ENCODE results near the gene ASCL5.

The ASCL5 gene

GRCh38 chr1:201096977-201097856, 29.8 kb downstream of the ASCL5 start:
- H3K9me3 Mint-ChIP-seq: no peaks in the 10 kb centered on the region
- no peak for ATAC-seq
- peaks cover 5% of the 10 kb centered on the region for H3K27me3 Mint-ChIP-seq
- no peaks in the 10 kb centered on the region for H3K36me3 Mint-ChIP-seq (ENCODE audit: low read depth)
- no peaks in the 10 kb centered on the region for H3K4me1 Mint-ChIP-seq
- DNase-seq: no peak
- no peak overlapping the region for H3K4me3 Mint-ChIP-seq
- H3K27ac Mint-ChIP-seq: no peak overlapping the region

- Mint-ChIP-seq H3K4me1 (no peaks in the 10 kb centered on the region), H3K27me3 (peaks cover 5% of the 10 kb centered on the region), H3K27ac (no peak overlapping the region), H3K36me3 (ENCODE audit: low read depth) (no peaks in the 10 kb centered on the region), H3K9me3 (no peaks in the 10 kb centered on the region), H3K4me3 (no peak overlapping the region)
- no peak for DNase-seq
- no peak for ATAC-seq
Observed at GRCh38 chr1:201096041-201096461, 30.9 kb downstream of the ASCL5 start.

- H3K27me3 Mint-ChIP-seq: peaks cover 5% of the 10 kb centered on the region
- no peak for ATAC-seq
- no peak overlapping the region for H3K4me3 Mint-ChIP-seq
- no peaks in the 10 kb centered on the region for H3K4me1 Mint-ChIP-seq
- no peak for DNase-seq
- no peaks in the 10 kb centered on the region for H3K36me3 Mint-ChIP-seq (ENCODE audit: low read depth)
- no peaks in the 10 kb centered on the region for H3K9me3 Mint-ChIP-seq
- H3K27ac Mint-ChIP-seq: no peak overlapping the region
Observed at GRCh38 chr1:201095581-201095980, 31.4 kb downstream of the ASCL5 start.

- Mint-ChIP-seq H3K27ac (no peak overlapping the region), H3K27me3 (peaks cover 5% of the 10 kb centered on the region), H3K36me3 (ENCODE audit: low read depth) (no peaks in the 10 kb centered on the region), H3K4me1 (no peaks in the 10 kb centered on the region), H3K9me3 (no peaks in the 10 kb centered on the region), H3K4me3 (no peak overlapping the region)
- ATAC-seq (no peak), DNase-seq (no peak)
Observed at GRCh38 chr1:201094832-201095231, 32.2 kb downstream of the ASCL5 start.

GRCh38 chr1:201093962-201094361, 33.0 kb downstream of the ASCL5 start:
- no peaks in the 10 kb centered on the region for H3K4me1 Mint-ChIP-seq
- no peak overlapping the region for H3K4me3 Mint-ChIP-seq
- H3K36me3 Mint-ChIP-seq (ENCODE audit: low read depth): no peaks in the 10 kb centered on the region
- DNase-seq (no peak), ATAC-seq (no peak)
- H3K27me3 Mint-ChIP-seq: peaks cover 7% of the 10 kb centered on the region
- no peak overlapping the region for H3K27ac Mint-ChIP-seq
- no peaks in the 10 kb centered on the region for H3K9me3 Mint-ChIP-seq

- Mint-ChIP-seq H3K27me3 (peaks cover 7% of the 10 kb centered on the region), H3K27ac (no peak overlapping the region), H3K36me3 (ENCODE audit: low read depth) (no peaks in the 10 kb centered on the region), H3K4me3 (no peak overlapping the region), H3K9me3 (no peaks in the 10 kb centered on the region), H3K4me1 (no peaks in the 10 kb centered on the region)
- no peak for ATAC-seq
- DNase-seq: no peak
Observed at GRCh38 chr1:201093561-201093960, 33.4 kb downstream of the ASCL5 start.

GRCh38 chr1:201092738-201093137, 34.2 kb downstream of the ASCL5 start:
- Mint-ChIP-seq H3K4me3 (no peak overlapping the region), H3K27ac (no peak overlapping the region), H3K9me3 (no peaks in the 10 kb centered on the region), H3K4me1 (no peaks in the 10 kb centered on the region), H3K27me3 (peaks cover 11% of the 10 kb centered on the region), H3K36me3 (ENCODE audit: low read depth) (no peaks in the 10 kb centered on the region)
- ATAC-seq: no peak
- no peak for DNase-seq

- no peak for DNase-seq
- Mint-ChIP-seq H3K9me3 (no peaks in the 10 kb centered on the region), H3K27me3 (peaks cover 7% of the 10 kb centered on the region), H3K36me3 (ENCODE audit: low read depth) (no peaks in the 10 kb centered on the region), H3K4me3 (no peak overlapping the region), H3K4me1 (no peaks in the 10 kb centered on the region), H3K27ac (no peak overlapping the region)
- no peak for ATAC-seq
Observed at GRCh38 chr1:201091256-201091655, 35.7 kb downstream of the ASCL5 start.

GRCh38 chr1:201090541-201090940, 36.4 kb downstream of the ASCL5 start:
- DNase-seq: no peak
- no peak for ATAC-seq
- H3K27me3 Mint-ChIP-seq: peaks cover 13% of the 10 kb centered on the region
- no peak overlapping the region for H3K4me3 Mint-ChIP-seq
- H3K27ac Mint-ChIP-seq: no peak overlapping the region
- no peaks in the 10 kb centered on the region for H3K36me3 Mint-ChIP-seq (ENCODE audit: low read depth)
- no peaks in the 10 kb centered on the region for H3K4me1 Mint-ChIP-seq
- H3K9me3 Mint-ChIP-seq: no peaks in the 10 kb centered on the region

GRCh38 chr1:201089596-201089995, 37.4 kb downstream of the ASCL5 start:
- H3K9me3 Mint-ChIP-seq: no peaks in the 10 kb centered on the region
- H3K36me3 Mint-ChIP-seq (ENCODE audit: low read depth): no peaks in the 10 kb centered on the region
- no peak overlapping the region for H3K27ac Mint-ChIP-seq
- ATAC-seq (no peak), DNase-seq (no peak)
- no peak overlapping the region for H3K4me3 Mint-ChIP-seq
- H3K27me3 Mint-ChIP-seq: peaks cover 13% of the 10 kb centered on the region
- no peaks in the 10 kb centered on the region for H3K4me1 Mint-ChIP-seq

- DNase-seq: no peak
- Mint-ChIP-seq H3K36me3 (ENCODE audit: low read depth) (no peaks in the 10 kb centered on the region), H3K9me3 (no peaks in the 10 kb centered on the region), H3K4me1 (no peaks in the 10 kb centered on the region), H3K27ac (no peak overlapping the region), H3K27me3 (peaks cover 13% of the 10 kb centered on the region), H3K4me3 (no peak overlapping the region)
- no peak for ATAC-seq
Observed at GRCh38 chr1:201088901-201089525, 38.0 kb downstream of the ASCL5 start.

GRCh38 chr1:201088395-201088794, 38.6 kb downstream of the ASCL5 start:
- Mint-ChIP-seq H3K27ac (no peak overlapping the region), H3K4me3 (no peak overlapping the region), H3K9me3 (no peaks in the 10 kb centered on the region), H3K4me1 (no peaks in the 10 kb centered on the region), H3K36me3 (ENCODE audit: low read depth) (no peaks in the 10 kb centered on the region), H3K27me3 (peaks cover 13% of the 10 kb centered on the region)
- DNase-seq (no peak), ATAC-seq (no peak)

- Mint-ChIP-seq H3K4me3 (no peak overlapping the region), H3K27me3 (peaks cover 13% of the 10 kb centered on the region), H3K9me3 (no peaks in the 10 kb centered on the region), H3K4me1 (no peaks in the 10 kb centered on the region), H3K36me3 (ENCODE audit: low read depth) (no peaks in the 10 kb centered on the region), H3K27ac (no peak overlapping the region)
- DNase-seq: peak; percentile 56
- ATAC-seq: peak; percentile 60
Observed at GRCh38 chr1:201085902-201086735, 40.9 kb downstream of the ASCL5 start.

- Mint-ChIP-seq H3K36me3 (ENCODE audit: low read depth) (no peaks in the 10 kb centered on the region), H3K4me3 (no peak overlapping the region), H3K27me3 (peaks cover 13% of the 10 kb centered on the region), H3K27ac (no peak overlapping the region), H3K4me1 (no peaks in the 10 kb centered on the region), H3K9me3 (no peaks in the 10 kb centered on the region)
- DNase-seq: no peak
- no peak for ATAC-seq
Observed at GRCh38 chr1:201084295-201084694, 42.7 kb downstream of the ASCL5 start.

- no peaks in the 10 kb centered on the region for H3K36me3 Mint-ChIP-seq (ENCODE audit: low read depth)
- DNase-seq (no peak), ATAC-seq (no peak)
- no peak overlapping the region for H3K27ac Mint-ChIP-seq
- H3K4me3 Mint-ChIP-seq: no peak overlapping the region
- peaks cover 11% of the 10 kb centered on the region for H3K27me3 Mint-ChIP-seq
- no peaks in the 10 kb centered on the region for H3K4me1 Mint-ChIP-seq
- H3K9me3 Mint-ChIP-seq: no peaks in the 10 kb centered on the region
Observed at GRCh38 chr1:201083741-201084140, 43.2 kb downstream of the ASCL5 start.
